ENCODE measurements around the gene TSPAN8.
"Not testable (repeated sequence)": the region's sequence is repeated elsewhere in the genome, so short reads cannot be mapped to it uniquely, and the experiment has no call there.

TSPAN8 gene

DNA sequence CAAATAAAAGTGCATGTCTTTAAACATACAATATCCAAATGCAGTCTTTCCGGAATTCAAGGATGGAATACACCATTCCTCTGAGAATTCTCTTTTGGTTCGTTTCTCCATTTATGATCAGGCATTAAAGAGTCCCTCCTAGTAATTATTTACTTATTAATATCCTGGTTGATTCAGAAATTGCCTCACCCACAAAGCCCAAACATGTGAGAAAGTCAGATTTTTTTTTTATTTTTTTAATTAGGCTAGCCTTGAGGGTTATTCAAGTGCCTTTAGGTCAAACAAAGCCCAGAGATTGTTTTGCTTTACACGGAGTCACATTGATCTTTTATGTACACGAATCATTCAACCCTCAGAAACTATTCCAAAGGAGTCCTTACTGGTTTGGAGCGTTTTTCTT, 6.4 kb upstream of the TSPAN8 start:
- DNase-seq = no peak

DNA sequence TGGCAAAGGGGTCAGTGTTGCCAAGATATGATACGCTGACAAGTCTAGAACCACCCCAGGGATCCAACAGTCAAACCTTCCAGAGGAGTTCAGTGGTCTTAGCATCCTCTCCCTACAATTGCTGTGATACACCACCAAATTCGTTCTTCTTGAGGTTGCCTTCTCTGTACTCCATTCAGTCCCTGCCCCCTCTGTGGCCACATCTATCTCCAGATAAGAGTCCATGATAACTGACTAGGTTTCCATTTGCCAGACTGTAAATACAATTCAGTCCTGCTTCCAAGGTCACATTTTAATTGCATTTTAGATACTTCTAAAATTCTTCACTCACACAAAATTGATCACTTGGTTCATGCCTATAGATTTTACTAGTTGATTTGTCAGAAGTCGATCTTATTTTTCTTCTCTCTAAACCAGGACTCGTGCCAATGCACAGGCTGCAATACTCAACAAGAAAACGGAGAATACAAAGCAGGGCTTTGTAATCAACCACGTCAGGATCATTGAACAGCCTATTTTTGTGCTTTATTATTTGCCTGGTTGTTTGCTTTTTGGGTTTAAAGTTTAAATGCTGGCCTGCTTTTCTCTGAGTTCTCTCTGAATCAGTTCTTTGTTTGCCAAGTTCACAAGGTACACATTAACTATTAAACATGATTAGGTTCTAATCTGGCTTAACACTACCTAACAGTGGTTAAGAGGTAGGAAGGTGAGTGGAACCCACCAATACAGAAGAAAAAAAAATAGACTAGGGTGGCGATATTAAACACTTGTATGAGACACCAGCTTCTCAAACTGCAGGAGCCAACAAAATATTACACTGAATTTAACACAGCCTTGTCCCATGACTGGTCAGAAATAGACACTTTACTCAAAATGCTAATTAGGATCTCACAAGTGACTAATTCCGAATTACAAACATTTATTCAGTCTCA, 5.3 kb upstream of the TSPAN8 start:
- DNase-seq = no peak

DNA sequence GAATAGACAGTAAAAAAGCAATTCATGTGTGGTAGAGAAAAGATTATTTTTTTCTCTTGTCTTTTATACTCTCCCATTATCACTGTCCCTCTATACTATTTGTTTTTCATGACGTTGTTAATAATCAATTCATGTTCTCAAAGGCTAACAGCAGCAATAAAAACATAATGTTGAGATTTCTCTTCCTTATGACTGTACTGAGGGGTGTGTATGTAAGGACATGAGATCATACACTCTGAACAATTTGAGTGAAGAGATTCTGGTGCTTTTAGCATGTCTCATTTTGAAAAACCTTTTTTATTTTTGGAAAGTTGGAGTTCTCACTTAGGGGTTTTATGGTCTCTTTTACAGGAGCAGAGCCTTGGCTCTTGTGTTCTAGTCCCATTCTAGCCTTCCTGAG, 3.8 kb upstream of the TSPAN8 start:
- DNase-seq = no peak

DNA sequence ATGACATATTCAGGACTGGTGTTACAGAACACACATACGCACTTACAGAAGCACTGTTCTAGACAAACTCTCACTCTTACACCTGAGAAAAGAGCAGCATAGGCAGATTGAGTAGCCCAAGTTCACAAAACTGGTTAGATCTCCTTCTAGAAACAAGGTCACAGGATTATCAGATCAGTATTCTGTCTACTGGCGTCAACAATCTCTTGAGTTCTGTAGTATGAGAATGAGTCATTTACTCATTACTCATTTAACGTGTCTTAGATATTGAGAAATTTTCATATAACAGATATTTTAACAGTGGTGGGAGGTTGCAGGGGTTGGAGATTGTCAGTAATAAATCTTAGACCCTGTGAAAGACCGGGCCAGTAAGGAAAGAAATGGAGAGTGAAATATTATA, 2.8 kb upstream of the TSPAN8 start:
- no peak for DNase-seq

DNA sequence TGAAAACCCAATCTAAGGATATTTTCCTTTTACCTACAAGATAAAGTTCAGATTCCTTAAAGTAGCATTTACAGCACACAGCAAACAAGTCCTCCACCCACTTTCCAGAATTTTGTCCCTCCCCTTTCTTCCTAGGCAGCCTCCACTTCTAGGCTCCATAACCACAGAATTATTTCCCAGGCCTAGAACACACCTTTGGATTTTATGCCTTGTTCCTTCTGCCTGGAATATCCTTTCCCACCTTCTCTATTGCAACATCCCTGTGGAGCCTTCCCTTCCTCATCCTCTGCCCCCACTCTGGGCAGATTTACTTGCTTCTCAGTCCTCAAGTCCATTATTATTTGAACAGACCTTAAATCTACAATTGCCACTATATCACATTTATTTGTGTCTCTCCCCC, 2.1 kb upstream of the TSPAN8 start:
- no peak for DNase-seq

DNA sequence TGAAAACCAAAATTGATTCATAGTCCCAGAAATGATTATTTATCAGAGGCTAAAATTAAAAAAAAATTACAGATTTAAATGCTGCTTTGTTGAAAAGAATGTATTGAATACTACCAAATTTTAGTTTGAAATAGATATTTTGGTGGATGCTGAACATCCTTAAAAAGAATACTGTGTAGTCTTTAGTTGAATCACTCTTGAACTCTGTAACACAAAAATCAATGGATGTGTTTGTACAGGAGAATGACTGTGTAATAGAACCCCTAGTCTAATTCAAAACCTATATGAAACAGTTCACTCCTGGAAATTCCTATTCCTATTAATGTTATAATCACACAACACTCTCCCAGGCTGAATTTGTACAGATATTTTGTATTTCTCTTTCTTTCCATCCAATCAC, 1.5 kb upstream of the TSPAN8 start:
- DNase-seq = no peak

DNA sequence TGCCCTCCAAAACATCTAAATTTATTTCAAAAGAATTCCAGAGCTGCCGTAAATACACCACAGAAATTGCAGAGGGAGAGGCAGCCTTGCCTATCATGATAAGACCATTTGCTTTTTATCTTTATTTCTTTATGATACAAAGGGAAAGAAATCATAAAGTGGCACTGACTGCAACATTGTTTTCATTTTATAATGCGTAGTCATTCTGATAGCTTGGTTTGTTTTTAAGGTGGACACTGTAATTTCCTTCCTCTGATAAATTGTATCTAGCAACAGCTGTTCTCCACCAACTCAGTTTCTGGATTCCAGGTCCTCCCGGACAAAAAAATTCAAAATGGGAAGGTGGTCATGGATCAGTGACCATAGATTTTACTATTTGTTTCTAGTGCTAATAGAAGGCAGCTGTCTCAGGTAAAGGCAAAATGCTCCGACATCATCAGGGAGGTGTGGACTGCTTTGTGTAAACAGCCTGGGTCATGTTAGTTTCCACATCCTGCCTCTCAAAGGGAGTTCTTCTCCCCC, 623 bp upstream of the TSPAN8 start:
- peak; percentile 81 to 86 for DNase-seq

DNA sequence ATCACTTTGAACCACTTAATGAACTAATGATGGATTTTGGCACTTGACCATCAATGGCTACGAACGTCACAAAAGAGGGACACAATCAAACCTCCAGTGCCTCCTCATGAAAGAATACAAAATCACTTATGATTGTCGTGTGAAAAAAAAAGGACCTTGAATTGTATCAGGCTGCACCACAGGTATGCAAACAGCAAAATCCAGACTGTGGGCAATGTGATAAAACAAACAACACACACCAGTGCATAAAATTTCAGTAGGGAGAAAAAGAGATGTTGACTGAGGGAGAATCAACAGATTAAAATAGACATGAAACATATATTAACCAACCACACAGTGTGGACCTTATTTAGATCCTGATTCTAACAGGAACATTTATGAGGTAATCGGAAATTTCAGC, 2.6 kb downstream of the TSPAN8 start:
- no peak for DNase-seq

DNA sequence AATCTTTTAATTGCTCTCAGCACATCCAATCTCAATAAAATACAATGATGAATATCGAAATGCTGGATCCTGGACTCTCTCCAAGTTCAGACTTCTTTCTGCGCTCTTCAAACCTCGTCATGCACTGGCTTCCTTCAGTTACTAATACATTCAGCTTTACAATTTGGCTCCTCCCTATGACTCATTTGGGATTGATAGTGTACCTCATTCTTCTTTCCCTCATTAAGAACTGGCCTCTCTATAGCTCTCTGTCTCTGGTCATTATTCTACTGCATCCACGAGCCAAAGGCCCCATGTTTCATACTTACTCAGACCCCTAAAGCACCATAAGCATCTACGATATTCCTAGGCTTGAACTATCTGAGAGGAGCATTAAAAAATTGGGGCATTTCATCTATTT, 4.9 kb downstream of the TSPAN8 start:
- no peak for DNase-seq

DNA sequence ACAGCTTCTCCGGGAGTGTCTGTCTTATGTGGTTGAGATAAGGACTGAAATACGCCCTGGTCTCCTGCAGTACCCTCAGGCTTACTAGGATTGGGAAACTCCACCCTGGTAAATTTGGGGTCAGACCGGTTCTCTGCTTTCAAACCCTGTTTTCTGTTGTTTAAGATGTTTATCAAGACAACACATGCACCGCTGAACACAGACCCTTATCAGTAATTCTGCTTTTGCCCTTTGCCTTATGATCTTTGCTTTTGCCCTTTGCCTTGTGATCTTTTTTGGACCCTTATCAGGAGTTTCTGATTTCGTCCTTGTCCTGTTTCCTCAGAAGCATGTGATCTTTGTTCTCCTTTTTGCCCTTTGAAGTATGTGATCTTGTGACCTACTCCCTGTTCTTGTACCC, 7.8 kb downstream of the TSPAN8 start:
- not testable (repeated sequence) for DNase-seq

DNA sequence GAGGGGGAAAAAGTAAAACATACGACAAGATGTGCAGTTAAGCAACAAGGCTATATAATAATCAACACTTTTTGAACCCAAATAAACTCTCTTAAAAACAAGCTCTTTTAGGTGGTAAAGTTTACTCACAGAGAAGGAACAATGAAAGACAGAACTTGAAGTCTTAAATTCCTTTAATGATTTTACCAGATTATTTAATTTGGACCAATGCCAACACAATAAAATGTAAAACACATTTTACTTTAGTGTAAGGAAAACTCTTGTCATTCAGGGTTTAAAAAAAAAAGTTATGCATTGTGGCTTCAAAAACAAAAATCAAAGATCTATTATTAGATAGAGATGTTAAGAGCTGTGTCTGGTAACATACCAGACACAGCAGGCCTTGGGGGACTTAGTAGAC, 13.1 kb downstream of the TSPAN8 start:
- DNase-seq = no peak

DNA sequence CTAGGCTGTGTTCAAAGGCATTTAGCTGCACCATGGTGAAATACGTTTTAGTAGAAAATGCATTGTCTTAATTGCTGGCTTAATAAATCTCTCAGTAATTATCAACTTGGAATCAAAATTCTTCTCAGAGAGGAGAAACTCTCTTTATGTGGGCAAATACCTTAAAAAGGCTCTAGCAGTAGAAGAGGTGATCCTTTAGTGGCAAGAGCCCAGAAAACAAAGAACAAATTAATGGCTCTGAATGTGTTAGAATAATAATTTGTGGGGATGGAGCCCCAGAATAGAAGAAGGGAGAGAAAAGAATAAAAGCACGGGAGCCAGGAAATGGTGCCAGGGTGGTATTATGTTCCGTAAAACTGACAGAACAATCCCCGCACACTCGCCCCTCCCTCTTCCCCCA, 14.8 kb downstream of the TSPAN8 start:
- no peak for DNase-seq

DNA sequence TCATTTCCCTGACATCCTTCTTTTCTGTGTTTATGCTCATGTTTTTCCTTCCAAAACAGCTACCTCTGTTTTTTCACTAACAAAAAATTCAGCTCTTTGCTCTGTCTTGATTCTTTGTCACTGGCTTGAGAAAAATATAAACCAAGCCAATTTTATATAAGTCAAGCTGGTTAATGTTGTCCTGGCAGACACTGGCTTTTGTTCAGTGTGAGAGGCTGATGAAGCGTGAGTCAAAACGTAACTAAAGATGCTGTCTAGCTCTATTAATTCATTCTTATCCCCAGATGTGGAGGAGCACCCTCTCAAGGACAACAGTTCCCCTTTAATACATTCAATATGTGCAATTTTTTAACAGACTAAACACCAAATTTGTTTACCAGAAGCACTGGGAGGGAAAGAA, 15.8 kb downstream of the TSPAN8 start:
- no peak for DNase-seq

DNA sequence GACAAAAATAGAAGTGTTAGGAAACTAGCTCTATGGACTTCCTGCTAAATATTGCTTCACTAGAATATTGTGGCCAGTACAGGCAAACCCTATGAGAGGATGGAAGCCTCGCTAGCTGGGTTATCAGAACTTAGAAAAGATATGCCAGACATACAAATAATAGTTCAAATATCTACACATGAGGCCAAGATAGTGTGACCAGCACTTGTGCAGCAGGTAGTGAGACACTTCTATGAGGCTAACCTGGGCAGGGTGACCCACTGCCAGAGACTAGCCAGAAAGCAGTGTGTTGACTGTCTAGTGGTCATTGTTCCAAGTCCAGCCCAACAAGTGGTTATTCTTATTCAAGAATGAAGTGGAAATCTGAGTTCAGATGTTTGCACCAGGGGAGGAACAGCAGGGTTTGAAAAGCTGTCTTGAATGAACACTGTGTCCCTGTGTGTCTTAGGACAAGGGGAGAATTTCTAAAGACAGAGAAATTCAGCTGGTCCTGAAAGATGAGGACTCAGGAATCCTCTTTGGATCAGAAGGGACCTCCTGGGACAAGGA, 16.3 kb downstream of the TSPAN8 start:
- no peak for DNase-seq

DNA sequence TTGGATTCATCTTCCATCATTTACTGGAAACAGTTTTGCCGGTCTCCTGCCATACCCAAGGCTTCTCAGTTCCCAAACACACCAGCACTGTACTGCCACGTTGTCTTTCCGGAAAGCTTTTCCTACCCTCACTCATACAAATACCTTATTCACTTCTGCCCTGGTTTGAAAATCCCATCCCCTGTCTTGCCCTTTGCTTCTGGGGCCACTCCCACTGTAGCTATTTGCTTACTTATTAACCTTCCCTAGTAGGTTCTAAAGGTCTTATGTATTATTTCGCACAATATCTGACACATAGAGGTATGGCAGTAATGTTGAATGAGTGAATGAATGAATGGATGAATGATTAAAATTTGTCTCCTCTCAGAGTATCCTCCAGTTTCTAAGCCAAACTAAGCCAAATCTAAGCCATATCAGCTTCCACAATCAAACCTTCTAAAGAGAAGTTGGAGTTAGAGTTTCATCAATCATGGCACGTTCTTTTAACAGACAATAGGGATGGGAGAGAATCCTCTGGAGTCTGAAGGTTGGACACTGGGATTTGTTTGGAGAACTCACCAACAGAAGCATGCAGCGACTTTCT, 18.6 kb downstream of the TSPAN8 start:
- no peak for DNase-seq

DNA sequence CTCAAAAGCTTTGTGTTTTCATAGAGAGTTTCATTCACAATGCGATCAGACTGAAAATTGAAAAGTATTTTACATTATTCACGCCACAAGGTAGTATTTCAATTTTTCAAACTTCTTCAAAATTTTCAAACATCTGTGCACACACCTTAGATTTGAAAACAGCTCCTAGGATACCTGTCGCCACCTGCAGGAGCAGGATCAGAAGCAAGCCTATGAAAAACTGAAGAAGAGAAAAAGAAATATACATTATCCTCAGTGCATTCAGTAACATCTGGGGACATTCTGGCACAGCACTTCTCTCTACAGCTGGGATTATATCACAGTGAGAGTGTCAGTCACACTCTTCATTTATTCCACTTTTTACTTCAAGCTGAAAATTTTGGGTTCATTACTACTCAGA, 19.8 kb downstream of the TSPAN8 start:
- no peak for DNase-seq

DNA sequence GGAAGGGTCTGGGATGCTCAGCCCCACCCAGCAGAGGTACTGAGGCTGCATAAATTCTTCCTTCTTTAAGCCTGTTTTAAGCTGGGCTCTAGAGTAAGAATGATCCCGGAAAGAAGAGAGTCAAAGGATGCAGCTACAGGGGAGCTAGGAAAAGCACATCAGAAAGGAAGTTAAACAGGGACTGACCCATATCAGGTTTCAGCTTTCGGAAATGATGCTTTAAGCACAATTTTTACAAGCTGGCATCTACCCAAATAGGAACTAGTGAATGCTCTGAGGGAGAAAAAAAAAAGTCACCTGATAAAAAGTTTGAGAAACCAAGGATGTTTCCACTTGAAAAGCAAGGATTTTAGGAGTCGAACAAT, 22.0 kb downstream of the TSPAN8 start:
- no peak for DNase-seq

DNA sequence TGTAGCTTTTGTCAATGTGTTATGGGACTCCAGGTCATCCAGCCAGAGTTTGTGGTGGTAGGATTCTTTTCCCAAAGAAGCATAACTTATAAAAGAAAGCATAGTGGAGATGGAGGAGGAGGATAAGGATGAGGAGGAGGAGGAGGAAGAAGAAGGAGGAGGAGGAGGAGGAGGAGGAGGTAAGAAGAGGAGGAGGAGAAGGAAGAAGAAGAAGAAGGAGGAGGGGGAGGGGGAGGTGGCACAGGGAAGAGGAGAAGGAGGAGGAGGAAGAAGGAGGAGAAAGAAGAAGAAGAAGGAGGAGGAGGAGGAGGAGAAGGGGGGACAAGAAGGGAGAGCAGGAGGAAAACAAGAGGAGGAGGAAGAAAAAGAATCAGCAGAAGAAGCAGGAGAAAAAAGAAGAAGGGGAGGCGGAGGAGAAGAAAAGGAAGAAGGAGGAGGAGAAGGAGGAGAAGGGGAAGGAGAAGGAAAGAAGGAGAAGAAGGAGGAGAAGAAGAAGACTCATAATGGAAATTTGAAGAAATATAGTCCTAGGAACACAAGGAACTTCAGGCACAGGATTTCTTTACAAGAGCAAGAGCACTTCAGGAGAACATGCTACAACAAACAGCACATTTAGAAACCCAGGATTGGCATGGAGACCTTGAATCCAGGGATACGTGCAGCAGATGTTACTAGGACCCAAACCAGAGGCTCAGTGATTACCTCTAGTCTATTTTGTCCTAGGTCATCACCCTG, 22.6 kb downstream of the TSPAN8 start:
- DNase-seq = no peak

DNA sequence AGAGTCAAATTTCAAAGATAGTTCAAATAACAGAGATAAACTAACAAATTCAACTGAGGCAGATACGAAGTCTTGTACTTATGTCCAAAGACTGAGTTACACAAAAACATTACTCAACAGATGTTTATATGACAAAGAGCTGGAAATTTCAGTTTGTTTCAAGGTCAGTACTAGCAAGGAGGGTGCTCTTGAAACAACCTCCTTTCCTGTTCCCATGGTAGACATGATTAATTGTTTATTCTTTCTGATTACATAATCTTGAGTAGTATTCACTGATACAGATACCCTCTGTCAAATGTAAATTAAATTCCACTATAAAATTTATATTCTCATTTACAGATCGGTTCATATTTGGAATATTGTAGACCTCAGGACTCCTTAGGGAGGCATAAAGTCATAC, 23.4 kb downstream of the TSPAN8 start:
- no peak for DNase-seq

DNA sequence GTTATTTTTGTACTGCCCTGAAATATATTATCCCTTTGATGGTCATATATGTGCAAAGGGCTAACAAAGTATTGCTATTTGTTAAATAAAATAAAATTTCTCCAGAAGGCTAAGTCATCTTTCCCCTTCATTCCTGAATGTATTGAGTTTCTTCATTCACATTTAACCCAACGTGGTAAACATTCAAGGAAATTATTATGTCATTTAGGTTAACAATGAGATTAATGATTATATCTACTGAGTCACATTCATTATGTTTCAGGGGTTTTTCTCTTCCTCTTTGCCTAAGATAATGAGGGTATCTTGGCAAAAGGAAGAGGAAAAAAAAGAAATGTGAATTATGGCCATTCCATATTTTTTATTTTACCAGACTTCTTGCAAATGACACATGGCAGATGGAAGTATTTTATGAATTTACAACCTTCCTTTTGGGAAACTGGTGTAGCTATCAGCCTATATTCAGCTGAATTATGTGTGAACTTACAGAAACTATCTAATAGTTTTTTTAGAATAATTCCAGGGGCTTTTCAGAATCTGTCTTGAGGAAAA, 27.2 kb downstream of the TSPAN8 start:
- DNase-seq = no peak

DNA sequence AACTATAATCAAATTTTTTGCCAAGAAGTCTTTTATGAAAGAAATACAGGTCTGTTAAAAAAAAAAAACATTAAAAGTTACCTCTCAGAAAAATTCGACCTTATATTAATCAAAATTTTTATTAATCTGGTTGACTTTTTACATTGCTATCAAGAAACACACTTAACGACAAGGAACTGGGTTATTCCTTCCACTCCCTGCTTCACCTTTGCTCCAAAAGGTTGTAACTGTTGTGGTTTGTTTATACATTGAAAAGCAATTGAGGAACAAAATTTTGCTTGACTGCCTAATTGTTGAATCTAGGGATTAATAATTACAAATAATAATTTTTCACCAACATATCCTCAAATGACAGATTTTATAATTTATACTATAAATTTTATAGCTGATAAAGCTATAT, 28.4 kb downstream of the TSPAN8 start:
- no peak for DNase-seq

DNA sequence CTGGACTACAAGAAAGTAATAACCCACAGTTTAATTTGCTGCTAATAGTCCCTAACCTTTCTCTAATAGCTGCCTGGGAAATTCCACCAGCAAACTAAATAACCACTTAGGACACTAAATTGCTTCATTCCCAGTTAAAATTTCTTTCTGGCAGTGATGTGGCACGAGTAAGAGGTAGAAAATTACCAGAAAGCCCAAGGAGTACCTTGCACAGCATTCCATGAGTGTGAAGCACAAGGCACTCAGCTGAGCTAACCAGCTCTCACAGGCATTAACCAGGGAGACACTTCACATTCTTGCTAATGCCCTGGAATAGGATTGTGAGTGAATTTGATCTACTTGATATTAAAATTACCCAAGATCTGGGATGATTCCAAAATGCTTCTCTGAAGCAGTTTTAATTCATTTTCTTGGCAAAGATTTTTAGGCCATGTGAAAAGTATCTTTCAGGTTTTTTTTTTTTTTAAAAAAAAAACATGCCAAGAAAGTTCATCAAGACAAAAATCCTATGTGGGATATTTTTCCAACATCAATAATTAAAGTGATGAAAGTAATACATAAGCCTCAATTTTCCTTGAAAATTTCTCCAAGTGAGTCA, 29.5 kb downstream of the TSPAN8 start:
- DNase-seq = no peak

DNA sequence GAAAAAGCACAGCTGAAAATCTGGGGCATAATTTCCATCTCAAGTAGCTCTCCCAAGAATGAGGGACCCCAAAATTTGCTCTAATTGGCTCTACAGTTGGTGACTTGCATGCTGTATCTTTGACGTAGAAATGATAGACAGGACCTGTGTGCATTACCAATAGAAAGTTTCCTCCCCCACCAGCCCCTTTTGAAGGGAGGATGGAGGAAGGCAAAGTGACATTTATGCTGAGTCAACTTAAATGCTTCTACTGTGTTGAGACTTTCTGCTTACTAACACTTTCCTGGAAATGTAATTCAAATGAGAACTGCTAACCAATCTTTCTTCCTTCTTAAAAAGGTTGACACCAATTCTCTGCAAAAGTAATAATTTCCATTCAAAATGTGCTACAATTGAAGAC, 31.9 kb downstream of the TSPAN8 start:
- DNase-seq = no peak
